ENCODE data around the gene LILRB5.
A peak's percentile ranks its signal among the peaks of the same experiment; 100 is the strongest.
"Not testable (repeated sequence)": the region's sequence is repeated elsewhere in the genome, so short reads cannot be mapped to it uniquely, and the experiment has no call there.

The LILRB5 gene

DNA sequence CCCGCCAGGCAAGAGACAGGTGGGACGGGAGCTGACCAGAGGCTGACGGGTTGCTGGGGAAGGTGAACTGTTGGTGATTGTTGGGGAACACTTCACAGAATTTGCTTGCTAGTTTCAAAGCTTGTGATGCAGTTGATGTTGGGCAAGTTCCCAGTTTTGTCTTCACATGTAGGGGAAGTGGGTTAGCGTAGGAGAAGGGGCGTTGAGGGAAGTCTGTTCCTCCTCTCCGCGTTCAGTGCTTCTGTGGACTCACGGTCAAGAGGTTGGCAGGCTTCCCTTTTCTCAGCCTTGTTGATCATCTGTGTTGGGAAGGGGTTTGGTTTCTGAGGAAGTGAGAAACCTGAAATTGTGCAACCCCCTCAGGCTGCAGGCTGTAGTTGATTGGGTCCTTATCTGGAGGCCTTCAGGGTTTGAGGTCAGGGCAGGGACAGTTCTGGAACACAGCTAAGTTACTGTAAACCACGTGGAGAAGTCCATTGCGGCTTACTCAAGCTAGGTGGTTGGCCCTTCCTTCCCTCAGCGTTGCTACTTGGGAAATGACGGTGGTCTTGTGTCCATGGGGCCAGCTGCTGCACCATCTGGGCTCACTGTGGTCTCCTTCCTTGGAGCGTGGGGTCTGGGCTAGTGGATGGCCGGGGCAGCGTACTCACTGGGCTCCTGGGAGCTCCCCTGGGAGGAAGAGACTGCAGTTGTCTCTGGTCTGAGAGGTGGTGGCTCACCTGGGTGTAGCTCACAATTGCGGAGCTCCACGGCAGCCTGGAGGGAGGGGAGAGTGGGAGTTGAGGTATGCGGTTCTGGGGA, 48.9 kb downstream of the LILRB5 start:
- peak; percentile 100 for DNase-seq (ENCODE audit: low read depth in 1 of 2, low spot score in 1 of 2)
- no peaks in the 10 kb centered on the region for H3K27me3 ChIP-seq (ENCODE audit: insufficient read depth, poor library complexity, severe bottlenecking)

DNA sequence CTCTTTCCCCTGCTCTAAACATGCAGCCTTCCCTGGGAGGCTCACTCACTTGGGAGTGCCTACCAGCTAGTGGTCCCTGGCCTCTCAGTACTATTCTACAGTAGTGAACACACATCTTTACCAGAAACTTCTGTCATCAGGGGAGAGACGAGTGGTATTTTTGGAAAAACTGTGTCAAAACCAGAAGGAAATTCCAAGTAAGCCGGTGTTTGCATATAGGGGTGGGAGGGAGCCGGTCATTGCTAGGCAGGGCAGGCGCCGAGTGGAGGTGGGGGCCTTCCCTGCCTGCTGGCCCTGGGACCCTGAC, 49.4 kb downstream of the LILRB5 start:
- TF ChIP-seq, protein P1, sequence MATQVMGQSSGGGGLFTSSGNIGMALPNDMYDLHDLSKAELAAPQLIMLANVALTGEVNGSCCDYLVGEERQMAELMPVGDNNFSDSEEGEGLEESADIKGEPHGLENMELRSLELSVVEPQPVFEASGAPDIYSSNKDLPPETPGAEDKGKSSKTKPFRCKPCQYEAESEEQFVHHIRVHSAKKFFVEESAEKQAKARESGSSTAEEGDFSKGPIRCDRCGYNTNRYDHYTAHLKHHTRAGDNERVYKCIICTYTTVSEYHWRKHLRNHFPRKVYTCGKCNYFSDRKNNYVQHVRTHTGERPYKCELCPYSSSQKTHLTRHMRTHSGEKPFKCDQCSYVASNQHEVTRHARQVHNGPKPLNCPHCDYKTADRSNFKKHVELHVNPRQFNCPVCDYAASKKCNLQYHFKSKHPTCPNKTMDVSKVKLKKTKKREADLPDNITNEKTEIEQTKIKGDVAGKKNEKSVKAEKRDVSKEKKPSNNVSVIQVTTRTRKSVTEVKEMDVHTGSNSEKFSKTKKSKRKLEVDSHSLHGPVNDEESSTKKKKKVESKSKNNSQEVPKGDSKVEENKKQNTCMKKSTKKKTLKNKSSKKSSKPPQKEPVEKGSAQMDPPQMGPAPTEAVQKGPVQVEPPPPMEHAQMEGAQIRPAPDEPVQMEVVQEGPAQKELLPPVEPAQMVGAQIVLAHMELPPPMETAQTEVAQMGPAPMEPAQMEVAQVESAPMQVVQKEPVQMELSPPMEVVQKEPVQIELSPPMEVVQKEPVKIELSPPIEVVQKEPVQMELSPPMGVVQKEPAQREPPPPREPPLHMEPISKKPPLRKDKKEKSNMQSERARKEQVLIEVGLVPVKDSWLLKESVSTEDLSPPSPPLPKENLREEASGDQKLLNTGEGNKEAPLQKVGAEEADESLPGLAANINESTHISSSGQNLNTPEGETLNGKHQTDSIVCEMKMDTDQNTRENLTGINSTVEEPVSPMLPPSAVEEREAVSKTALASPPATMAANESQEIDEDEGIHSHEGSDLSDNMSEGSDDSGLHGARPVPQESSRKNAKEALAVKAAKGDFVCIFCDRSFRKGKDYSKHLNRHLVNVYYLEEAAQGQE (IDR thresholded peaks at IDR 0.05; ENCODE audit: insufficient replicate concordance, low read depth): no peak
- TF ChIP-seq POLR2AphosphoS5 (IDR thresholded peaks at IDR 0.05; ENCODE audit: low read depth): no peak
- TF ChIP-seq SPI1 (IDR thresholded peaks at IDR 0.05; ENCODE audit: borderline replicate concordance, low read depth): no peak
- TF ChIP-seq GABPA (IDR thresholded peaks at IDR 0.05; ENCODE audit: low read depth): no peak
- no peaks in the 10 kb centered on the region for H3K27me3 ChIP-seq (ENCODE audit: insufficient read depth, poor library complexity, severe bottlenecking)
- no peak for DNase-seq (ENCODE audit: low read depth in 1 of 2, low spot score in 1 of 2)
- H3K27ac ChIP-seq (replicated peaks): peak overlapping the region; percentile 96
- H3K4me3 ChIP-seq (replicated peaks; ENCODE audit: insufficient read depth, low read length): no peak overlapping the region

More for the DNA sequence above, 48.9 kb downstream of the LILRB5 start:
- Histone ChIP-seq H3K27ac (replicated peaks) (peak overlapping the region; percentile 96), H3K4me3 (replicated peaks; ENCODE audit: insufficient read depth, low read length) (no peak overlapping the region)
- no peak; the same call in 1 of the 2 replicates for TF ChIP-seq GABPA (IDR thresholded peaks at IDR 0.05; ENCODE audit: low read depth)
- TF ChIP-seq SPI1 (IDR thresholded peaks at IDR 0.05; ENCODE audit: borderline replicate concordance, low read depth): peak; percentile 100
- TF ChIP-seq, protein P2, sequence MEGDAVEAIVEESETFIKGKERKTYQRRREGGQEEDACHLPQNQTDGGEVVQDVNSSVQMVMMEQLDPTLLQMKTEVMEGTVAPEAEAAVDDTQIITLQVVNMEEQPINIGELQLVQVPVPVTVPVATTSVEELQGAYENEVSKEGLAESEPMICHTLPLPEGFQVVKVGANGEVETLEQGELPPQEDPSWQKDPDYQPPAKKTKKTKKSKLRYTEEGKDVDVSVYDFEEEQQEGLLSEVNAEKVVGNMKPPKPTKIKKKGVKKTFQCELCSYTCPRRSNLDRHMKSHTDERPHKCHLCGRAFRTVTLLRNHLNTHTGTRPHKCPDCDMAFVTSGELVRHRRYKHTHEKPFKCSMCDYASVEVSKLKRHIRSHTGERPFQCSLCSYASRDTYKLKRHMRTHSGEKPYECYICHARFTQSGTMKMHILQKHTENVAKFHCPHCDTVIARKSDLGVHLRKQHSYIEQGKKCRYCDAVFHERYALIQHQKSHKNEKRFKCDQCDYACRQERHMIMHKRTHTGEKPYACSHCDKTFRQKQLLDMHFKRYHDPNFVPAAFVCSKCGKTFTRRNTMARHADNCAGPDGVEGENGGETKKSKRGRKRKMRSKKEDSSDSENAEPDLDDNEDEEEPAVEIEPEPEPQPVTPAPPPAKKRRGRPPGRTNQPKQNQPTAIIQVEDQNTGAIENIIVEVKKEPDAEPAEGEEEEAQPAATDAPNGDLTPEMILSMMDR (IDR thresholded peaks at IDR 0.05; ENCODE audit: insufficient read depth, low read length): no peak
- TF ChIP-seq POLR2AphosphoS5 (IDR thresholded peaks at IDR 0.05; ENCODE audit: low read depth): peak; percentile 99
- TF ChIP-seq, protein P1 (IDR thresholded peaks at IDR 0.05; ENCODE audit: insufficient replicate concordance, low read depth): peak; percentile 73

DNA sequence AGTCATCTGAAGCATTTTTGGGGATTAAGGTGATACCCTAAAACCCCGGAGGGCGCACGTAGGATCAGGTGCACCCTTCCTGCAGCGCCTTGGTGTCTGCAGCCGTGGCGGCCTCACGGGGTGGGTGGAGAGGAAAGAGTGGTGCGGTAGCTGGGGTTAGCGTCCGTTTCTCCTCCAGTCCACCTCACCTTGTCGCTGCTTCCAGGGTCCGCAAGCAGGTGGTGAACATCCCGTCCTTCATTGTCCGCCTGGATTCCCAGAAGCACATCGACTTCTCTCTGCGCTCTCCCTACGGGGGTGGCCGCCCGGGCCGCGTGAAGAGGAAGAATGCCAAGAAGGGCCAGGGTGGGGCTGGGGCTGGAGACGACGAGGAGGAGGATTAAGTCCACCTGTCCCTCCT, 49.9 kb downstream of the LILRB5 start:
- peak overlapping the region; percentile 96 for H3K27ac ChIP-seq (replicated peaks)
- not testable (repeated sequence) for H3K27me3 ChIP-seq (ENCODE audit: insufficient read depth, poor library complexity, severe bottlenecking); H3K4me3 ChIP-seq (replicated peaks; ENCODE audit: insufficient read depth, low read length); DNase-seq (ENCODE audit: low read depth in 1 of 2, low spot score in 1 of 2)

DNA sequence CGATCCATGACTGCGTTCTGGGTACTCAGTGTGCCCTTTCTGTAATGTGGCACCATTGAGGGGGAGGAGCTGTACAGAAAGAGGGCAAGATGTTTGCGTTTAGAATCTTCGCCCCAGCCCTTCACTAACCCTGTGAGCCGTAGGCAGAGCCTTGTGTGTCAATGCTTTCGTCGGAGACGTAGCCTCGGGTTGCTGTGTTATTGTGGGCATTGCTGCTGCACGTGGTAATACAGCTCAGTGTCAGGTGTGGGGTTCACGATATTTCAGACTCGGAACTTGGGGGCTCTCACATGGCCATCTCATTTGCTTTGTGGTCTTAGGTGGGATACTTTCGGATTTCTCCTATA, 50.3 kb downstream of the LILRB5 start:
- TF ChIP-seq POLR2AphosphoS5 (IDR thresholded peaks at IDR 0.05; ENCODE audit: low read depth) (no peak; the same call in 1 of the 2 replicates), GABPA (IDR thresholded peaks at IDR 0.05; ENCODE audit: low read depth) (no peak), SPI1 (IDR thresholded peaks at IDR 0.05; ENCODE audit: borderline replicate concordance, low read depth) (no peak)
- TF ChIP-seq, protein P1 (IDR thresholded peaks at IDR 0.05; ENCODE audit: insufficient replicate concordance, low read depth): no peak
- TF ChIP-seq, protein P2 (IDR thresholded peaks at IDR 0.05; ENCODE audit: insufficient read depth, low read length): no peak
- H3K4me3 ChIP-seq (replicated peaks; ENCODE audit: insufficient read depth, low read length): no peak overlapping the region
- no peaks in the 10 kb centered on the region for H3K27me3 ChIP-seq (ENCODE audit: insufficient read depth, poor library complexity, severe bottlenecking)
- peak in 1 of 2 experiments; percentile 43 for DNase-seq (ENCODE audit: low read depth in 1 of 2, low spot score in 1 of 2)
- peak overlapping the region; percentile 96 for H3K27ac ChIP-seq (replicated peaks)

Measured in HL-60 (cell line).